B cell (primary cell): ENCODE data around the gene VWA8. TPM values are rescaled to one million over a fixed set of nuclear protein-coding genes. Genes with fewer than 3 reads are reported as not detected.

Source experiments
- ATAC-seq: fragments of 200-7000 bp; cut with Tn5 transposase; one replicate; pipeline ENCODE4 v1.10.0; 2021; ENCODE audit warnings: low read depth, mild to moderate bottlenecking, moderate number of reproducible peaks, moderate library complexity
- CTCF ChIA-PET: fragments of 350-600 bp; sonication (Branson Sonifier 250); formaldehyde crosslinking; loops from one replicate; lab custom pipeline; 2021; ENCODE audit warnings: antibody characterized with exemption, inconsistent platforms; lab: Charles Lee
- POLR2A ChIA-PET: fragments of 350-600 bp; sonication (Branson Sonifier 250); formaldehyde crosslinking; loops from one replicate; lab custom pipeline; 2021; ENCODE audit warnings: antibody characterized with exemption; lab: Charles Lee
- DNase-seq: peaks from one replicate; pipeline ENCODE4 v3.0.0; 2013
- H2AFZ ChIP-seq: 2 replicates; pipeline ENCODE4 v1.6.1; 2012; ENCODE audit warnings: mild to moderate bottlenecking, low read depth, low read length; ENCODE audit not compliant: insufficient read depth, poor library complexity, severe bottlenecking
- H3K27ac ChIP-seq, 2 donors: 1 replicate in 1 of 2; 2 replicates in 1 of 2; pipeline ENCODE4 v1.5.1; 2012 to 2013; ENCODE audit warnings: low read length in 2 of 2, mild to moderate bottlenecking in 2 of 2, moderate library complexity in 1 of 2
- H3K27me3 ChIP-seq, 4 experiments: fragments of 200-600 bp in 1 of 4; sonication (generic) in 1 of 4; replicated peaks in 1 of 4; 1 replicate in 2 of 4; 2 replicates in 2 of 4; pipeline versions ENCODE4 v1.6.1 to v1.7.0; 2013 to 2016; ENCODE audit warnings: low read length in 3 of 4, mild to moderate bottlenecking in 2 of 4, mixed read lengths in 1 of 4, moderate library complexity in 1 of 4; ENCODE audit not compliant: insufficient read depth in 4 of 4, control insufficient read depth in 3 of 4; ENCODE audit errors: control extremely low read depth in 1 of 4
- H3K36me3 ChIP-seq, 2 experiments: replicated peaks in 1 of 2; 1 replicate in 1 of 2; 2 replicates in 1 of 2; pipeline versions ENCODE4 v1.6.1 to v1.7.1; 2013; ENCODE audit warnings: low read length in 1 of 2; ENCODE audit not compliant: insufficient read depth in 2 of 2, control insufficient read depth in 1 of 2; ENCODE audit errors: control extremely low read depth in 1 of 2, extremely low read depth in 1 of 2
- H3K4me1 ChIP-seq, 2 donors: fragments of 200-600 bp in 1 of 2; sonication (generic) in 1 of 2; 1 replicate in 1 of 2; 2 replicates in 1 of 2; pipeline versions ENCODE4 v1.5.1 to v1.6.1; 2013 to 2017; ENCODE audit warnings: low read length in 2 of 2; ENCODE audit not compliant: control insufficient read depth in 2 of 2, insufficient read depth in 2 of 2
- H3K4me2 ChIP-seq: replicated peaks from 2 replicates; pipeline ENCODE3; 2012; ENCODE audit warnings: mild to moderate bottlenecking, low read depth, low read length; ENCODE audit not compliant: poor library complexity, severe bottlenecking
- H3K4me3 ChIP-seq, 5 experiments: fragments of 200-600 bp in 1 of 5; sonication (generic) in 1 of 5; 1 replicate in 3 of 5; 2 replicates in 2 of 5; pipeline versions ENCODE4 v1.5.1 to v1.7.0; 2011 to 2016; ENCODE audit warnings: low read length in 4 of 5, mild to moderate bottlenecking in 4 of 5, low read depth in 2 of 5, control low read depth in 1 of 5, moderate library complexity in 1 of 5; ENCODE audit not compliant: insufficient read depth in 1 of 5; ENCODE audit errors: control extremely low read depth in 1 of 5, extremely low read depth in 1 of 5
- H3K79me2 ChIP-seq: fragments of 200-600 bp; sonication (generic); one replicate; pipeline ENCODE4 v1.6.0; 2016; ENCODE audit warnings: low read length; ENCODE audit not compliant: control insufficient read depth, insufficient read depth
- H3K9ac ChIP-seq: fragments of 200-600 bp; sonication (generic); 2 replicates; pipeline ENCODE4 v1.6.1; 2017; ENCODE audit warnings: mild to moderate bottlenecking, low read length, moderate library complexity
- H3K9me3 ChIP-seq, 3 donors: one replicate each; pipeline versions ENCODE4 v1.6.1 to v1.7.1; 2013; ENCODE audit warnings: low read length in 2 of 3; ENCODE audit not compliant: control insufficient read depth in 2 of 3, insufficient read depth in 1 of 3; ENCODE audit errors: control extremely low read depth in 1 of 3
- H4K20me1 ChIP-seq: 2 replicates; pipeline ENCODE4 v1.6.0; 2012; ENCODE audit warnings: mild to moderate bottlenecking, low read length; ENCODE audit not compliant: insufficient read depth, control insufficient read depth, poor library complexity, severe bottlenecking
- H3K27ac Mint-ChIP-seq: one replicate; pipeline ENCODE4 v1.8.0; 2021; ENCODE audit warnings: mixed read lengths
- H3K27me3 Mint-ChIP-seq: one replicate; pipeline ENCODE4 v1.8.0; 2021; ENCODE audit warnings: mixed read lengths
- H3K4me1 Mint-ChIP-seq: one replicate; pipeline ENCODE4 v1.8.0; 2021; ENCODE audit warnings: mixed read lengths
- H3K4me3 Mint-ChIP-seq: one replicate; pipeline ENCODE4 v1.8.0; 2021; ENCODE audit warnings: mixed read lengths
- H3K9me3 Mint-ChIP-seq: one replicate; pipeline ENCODE4 v1.8.0; 2022; ENCODE audit warnings: mixed read lengths; ENCODE audit not compliant: insufficient read depth
- CTCF ChIP-seq: fragments of 200-600 bp; IDR thresholded peaks from one replicate; pipeline ENCODE4 v1.8.0; 2022; ENCODE audit warnings: antibody characterized with exemption, mild to moderate bottlenecking
- EZH2 ChIP-seq: IDR thresholded peaks from 2 replicates; pipeline ENCODE4 v1.6.1; 2012; ENCODE audit warnings: borderline replicate concordance, low read depth, mild to moderate bottlenecking, moderate library complexity, low read length; ENCODE audit not compliant: insufficient read depth, poor library complexity, severe bottlenecking
- WGBS: methylation state at CpG from one replicate; pipeline ENCODE4 v1.1.5; 2013; ENCODE audit warnings: missing lambda C conversion rate; ENCODE audit not compliant: insufficient coverage; 5-methylcytosine and 5-hydroxymethylcytosine counted together
- intact Hi-C: fragments of 100-400 bp; cut with micrococcal nuclease; formaldehyde crosslinking; loops from one replicate; pipeline ENCODE4 v1.10.0; 2022
- polyA plus RNA-seq: library from polyadenylated mRNA; depleted of rRNA; stranded (reverse); fragments of >200 nt; gene quantifications from 2 replicates; pipeline ENCODE4 v1.2.3, GENCODE V29; 2012
- total RNA-seq, 2 donors: library from RNA; stranded (reverse); fragments of 120-200 nt in 1 of 2; gene quantifications; 1 replicate in 1 of 2; 2 replicates in 1 of 2; pipeline versions ENCODE4 v1.2.3 to v1.2.4, GENCODE V29; 2013 to 2022

VWA8 gene
- total and polyA plus RNA-seq, 2 donors (not counting 1 experiment from before 2014, with no cell fraction given): 6.0 to 19.7 TPM

GRCh38 chr13:41842036-41842620, 118.8 kb downstream of the VWA8 start:
- Histone ChIP-seq H3K4me1 (peaks cover 4 to 9% of the 10 kb centered on the region in 2 donors), H3K79me2 (no peaks in the 10 kb centered on the region), H3K27me3 (no peaks in the 10 kb centered on the region), H4K20me1 (no peaks in the 10 kb centered on the region), H3K9ac (no peak overlapping the region), H3K36me3 (peaks cover 0 to 4% of the 10 kb centered on the region in 2 experiments), H3K4me3 (no peak overlapping the region), H2AFZ (no peak overlapping the region), H3K9me3 (no peaks in the 10 kb centered on the region), H3K27ac (no peak overlapping the region), H3K4me2 (no peak overlapping the region)
- Mint-ChIP-seq H3K4me3 (no peak overlapping the region), H3K4me1 (peaks cover 27% of the 10 kb centered on the region), H3K27ac (no peak overlapping the region), H3K27me3 (no peaks in the 10 kb centered on the region), H3K9me3 (no peaks in the 10 kb centered on the region)
- CTCF ChIA-PET: no interaction called here
- no CpG with 5 or more reads among the region's 2 CpGs for whole genome bisulfite sequencing
- TF ChIP-seq CTCF: no peak
- TF ChIP-seq EZH2: no peak
- intact Hi-C loops: no loop called here
- POLR2A ChIA-PET: no interaction called here
- DNase-seq (no peak), ATAC-seq (no peak)

DNA sequence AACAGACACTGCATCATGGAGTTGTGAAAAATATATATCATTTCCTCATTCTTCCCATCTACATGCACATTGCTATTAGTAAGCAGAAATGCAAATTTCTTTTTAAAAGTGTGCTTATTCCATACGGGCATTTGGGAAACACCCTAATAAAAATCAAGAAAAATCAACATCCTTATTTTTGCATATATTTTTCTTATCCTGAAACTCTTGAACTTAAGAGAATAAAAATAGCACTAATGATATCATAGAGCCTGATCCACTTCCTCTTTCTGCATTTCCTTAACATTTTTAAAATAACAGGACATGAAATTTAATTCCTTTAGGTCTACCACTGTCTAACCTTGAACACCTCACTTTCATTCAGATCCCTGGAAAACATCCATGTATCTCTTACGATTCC, 123.3 kb downstream of the VWA8 start:
- no CpG with 5 or more reads among the region's 2 CpGs for WGBS
- H3K9ac ChIP-seq: no peak overlapping the region
- no peak for ATAC-seq
- peaks cover 0 to 4% of the 10 kb centered on the region in 2 experiments for H3K36me3 ChIP-seq
- H2AFZ ChIP-seq: no peak overlapping the region
- no peak overlapping the region for H3K4me2 ChIP-seq
- POLR2A ChIA-PET: no interaction called here
- H3K79me2 ChIP-seq: no peaks in the 10 kb centered on the region
- H3K27ac ChIP-seq: no peak overlapping the region
- intact Hi-C loops: no loop called here
- no peak for DNase-seq
- peaks cover 4 to 9% of the 10 kb centered on the region in 2 donors for H3K4me1 ChIP-seq
- H3K4me3 Mint-ChIP-seq: no peak overlapping the region
- H4K20me1 ChIP-seq: no peaks in the 10 kb centered on the region
- no peaks in the 10 kb centered on the region for H3K27me3 ChIP-seq
- no peaks in the 10 kb centered on the region for H3K9me3 ChIP-seq
- no peak overlapping the region for H3K27ac Mint-ChIP-seq
- H3K4me3 ChIP-seq: no peak overlapping the region
- no peaks in the 10 kb centered on the region for H3K27me3 Mint-ChIP-seq
- no peak for TF ChIP-seq EZH2
- TF ChIP-seq CTCF: no peak
- no peaks in the 10 kb centered on the region for H3K9me3 Mint-ChIP-seq
- CTCF ChIA-PET: no interaction called here
- peaks cover 26% of the 10 kb centered on the region for H3K4me1 Mint-ChIP-seq
